ENCODE data around the gene SPRR4.

DNA sequence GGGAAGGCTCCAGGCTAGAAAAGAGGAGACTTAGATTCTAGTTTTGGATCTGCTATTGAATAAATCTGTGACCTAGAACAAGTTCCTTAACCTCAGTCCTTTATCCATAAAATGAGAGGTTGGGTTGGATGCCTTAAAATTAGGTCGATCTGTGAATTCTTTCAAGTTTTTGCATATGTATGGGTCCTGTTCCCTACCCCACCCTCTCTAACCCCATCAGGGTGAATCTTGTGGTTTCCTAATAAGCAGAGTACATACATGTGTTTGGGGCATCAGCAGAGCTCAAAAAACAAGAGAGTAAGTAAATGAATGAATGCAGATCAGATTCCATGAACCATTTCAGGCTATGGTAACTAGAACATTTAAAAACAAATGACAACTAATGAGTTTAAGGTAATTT, 6.2 kb downstream of the SPRR4 start:
- TF ChIP-seq, protein P1, sequence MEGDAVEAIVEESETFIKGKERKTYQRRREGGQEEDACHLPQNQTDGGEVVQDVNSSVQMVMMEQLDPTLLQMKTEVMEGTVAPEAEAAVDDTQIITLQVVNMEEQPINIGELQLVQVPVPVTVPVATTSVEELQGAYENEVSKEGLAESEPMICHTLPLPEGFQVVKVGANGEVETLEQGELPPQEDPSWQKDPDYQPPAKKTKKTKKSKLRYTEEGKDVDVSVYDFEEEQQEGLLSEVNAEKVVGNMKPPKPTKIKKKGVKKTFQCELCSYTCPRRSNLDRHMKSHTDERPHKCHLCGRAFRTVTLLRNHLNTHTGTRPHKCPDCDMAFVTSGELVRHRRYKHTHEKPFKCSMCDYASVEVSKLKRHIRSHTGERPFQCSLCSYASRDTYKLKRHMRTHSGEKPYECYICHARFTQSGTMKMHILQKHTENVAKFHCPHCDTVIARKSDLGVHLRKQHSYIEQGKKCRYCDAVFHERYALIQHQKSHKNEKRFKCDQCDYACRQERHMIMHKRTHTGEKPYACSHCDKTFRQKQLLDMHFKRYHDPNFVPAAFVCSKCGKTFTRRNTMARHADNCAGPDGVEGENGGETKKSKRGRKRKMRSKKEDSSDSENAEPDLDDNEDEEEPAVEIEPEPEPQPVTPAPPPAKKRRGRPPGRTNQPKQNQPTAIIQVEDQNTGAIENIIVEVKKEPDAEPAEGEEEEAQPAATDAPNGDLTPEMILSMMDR (conservative IDR thresholded peaks at IDR 0.05 in 1 of 2, IDR thresholded peaks at IDR 0.05 in 1 of 2; ENCODE audit: extremely low read depth in 1 of 2, insufficient read depth in 1 of 2, low read depth in 1 of 2, low read length in 2 of 2): no peak
- no peak for TF ChIP-seq EZH2 (IDR thresholded peaks at IDR 0.05; ENCODE audit: borderline replicate concordance, low read length)
